OCI-LY3 (cell line): ENCODE data around the gene METTL21C.

Source experiments
- H2AFZ ChIP-seq: fragments of 200-600, 300-600 bp; shearing (Covaris generic); 2 replicates; pipeline ENCODE4 v1.6.0; 2014; ENCODE audit warnings: antibody characterized with exemption, low read depth, low read length
- H3K27ac ChIP-seq: fragments of 200-600, 300-600 bp; sonication (generic); 2 replicates; pipeline ENCODE4 v1.5.1; 2014; ENCODE audit warnings: mild to moderate bottlenecking, low read length, moderate library complexity, mixed read lengths
- H3K27me3 ChIP-seq: fragments of 200-600, 300-600 bp; sonication (generic); 2 replicates; pipeline ENCODE4 v1.6.1; 2014; ENCODE audit warnings: low read depth, low read length, mixed read lengths
- H3K36me3 ChIP-seq: fragments of 200-600, 300-600 bp; sonication (generic); replicated peaks from 2 replicates; pipeline ENCODE3; 2014; ENCODE audit warnings: low read depth, low read length, mixed read lengths
- H3K4me1 ChIP-seq: fragments of 300-600, 200-600 bp; sonication (generic); 2 replicates; pipeline ENCODE4 v1.6.1; 2014; ENCODE audit warnings: low read length, mixed read lengths
- H3K4me2 ChIP-seq: fragments of 200-600, 300-600 bp; sonication (generic); 2 replicates; pipeline ENCODE4 v1.6.1; 2014; ENCODE audit warnings: low read length, mixed read lengths
- H3K4me3 ChIP-seq: fragments of 300-600, 200-600 bp; sonication (generic); 2 replicates; pipeline ENCODE4 v1.5.1; 2014; ENCODE audit warnings: antibody characterized with exemption, mild to moderate bottlenecking, low read length, moderate library complexity
- H3K79me2 ChIP-seq: fragments of 300-600, 200-600 bp; shearing (Covaris generic); 2 replicates; pipeline ENCODE4 v1.6.1; 2014; ENCODE audit warnings: mild to moderate bottlenecking, low read length, mixed read lengths
- H3K9ac ChIP-seq: fragments of 300-600, 200-600 bp; shearing (Covaris generic); 2 replicates; pipeline ENCODE4 v1.6.0; 2014; ENCODE audit warnings: mild to moderate bottlenecking, low read length, moderate library complexity
- H3K9me3 ChIP-seq: fragments of 200-600, 300-600 bp; shearing (Covaris generic); 2 replicates; pipeline ENCODE4 v1.6.1; 2014; ENCODE audit warnings: low read length, mixed read lengths; ENCODE audit not compliant: insufficient read depth
- H4K20me1 ChIP-seq: fragments of 200-600, 300-600 bp; sonication (generic); 2 replicates; pipeline ENCODE4 v1.6.1; 2016; ENCODE audit warnings: low read length, mixed read lengths; ENCODE audit not compliant: insufficient read depth
- EZH2phosphoT487 ChIP-seq: fragments of 200-600 bp; shearing (Covaris generic); IDR thresholded peaks from 2 replicates; pipeline ENCODE4 v1.6.1; 2018; ENCODE audit warnings: antibody characterized with exemption, mixed run types, low read depth
- TF ChIP-seq, protein P1 (sequence below): fragments of 200-600, 300-600 bp; sonication (generic); IDR thresholded peaks from 2 replicates; pipeline ENCODE4 v1.5.1; 2014; ENCODE audit warnings: antibody characterized with exemption, low read length, low read depth

Gene METTL21C

DNA sequence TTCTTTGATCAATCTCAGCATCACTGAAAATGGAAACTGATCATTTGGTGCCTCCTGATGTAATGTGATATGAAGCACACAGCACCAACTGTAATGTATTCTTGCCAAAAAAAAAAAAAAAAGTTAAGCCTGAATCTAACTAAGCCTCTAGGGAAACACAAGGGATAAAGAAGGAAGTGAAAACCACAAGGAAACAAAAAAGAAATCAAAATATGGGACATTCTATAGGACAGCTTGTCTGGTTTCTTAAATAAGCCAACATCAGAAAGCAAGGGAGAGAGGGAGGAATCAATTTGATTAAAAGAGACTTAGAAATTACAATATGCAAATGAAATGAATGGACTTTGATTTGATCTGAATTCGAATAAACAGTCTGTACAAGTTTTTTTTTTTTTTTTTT, 20.6 kb upstream of the METTL21C start:
- no peak overlapping the region for H3K9ac ChIP-seq
- H3K9me3 ChIP-seq, result no peaks in the 10 kb centered on the region
- no peak overlapping the region for H2AFZ ChIP-seq
- no peaks in the 10 kb centered on the region for H3K36me3 ChIP-seq
- H3K27me3 ChIP-seq, result no peaks in the 10 kb centered on the region
- H3K4me2 ChIP-seq, result no peak overlapping the region
- H3K27ac ChIP-seq, result no peak overlapping the region
- no peaks in the 10 kb centered on the region for H3K4me1 ChIP-seq
- H4K20me1 ChIP-seq, result no peaks in the 10 kb centered on the region
- no peak overlapping the region for H3K4me3 ChIP-seq
- TF ChIP-seq, protein P1, sequence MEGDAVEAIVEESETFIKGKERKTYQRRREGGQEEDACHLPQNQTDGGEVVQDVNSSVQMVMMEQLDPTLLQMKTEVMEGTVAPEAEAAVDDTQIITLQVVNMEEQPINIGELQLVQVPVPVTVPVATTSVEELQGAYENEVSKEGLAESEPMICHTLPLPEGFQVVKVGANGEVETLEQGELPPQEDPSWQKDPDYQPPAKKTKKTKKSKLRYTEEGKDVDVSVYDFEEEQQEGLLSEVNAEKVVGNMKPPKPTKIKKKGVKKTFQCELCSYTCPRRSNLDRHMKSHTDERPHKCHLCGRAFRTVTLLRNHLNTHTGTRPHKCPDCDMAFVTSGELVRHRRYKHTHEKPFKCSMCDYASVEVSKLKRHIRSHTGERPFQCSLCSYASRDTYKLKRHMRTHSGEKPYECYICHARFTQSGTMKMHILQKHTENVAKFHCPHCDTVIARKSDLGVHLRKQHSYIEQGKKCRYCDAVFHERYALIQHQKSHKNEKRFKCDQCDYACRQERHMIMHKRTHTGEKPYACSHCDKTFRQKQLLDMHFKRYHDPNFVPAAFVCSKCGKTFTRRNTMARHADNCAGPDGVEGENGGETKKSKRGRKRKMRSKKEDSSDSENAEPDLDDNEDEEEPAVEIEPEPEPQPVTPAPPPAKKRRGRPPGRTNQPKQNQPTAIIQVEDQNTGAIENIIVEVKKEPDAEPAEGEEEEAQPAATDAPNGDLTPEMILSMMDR, result no peak
- TF ChIP-seq EZH2phosphoT487, result no peak
- H3K79me2 ChIP-seq, result no peaks in the 10 kb centered on the region

DNA sequence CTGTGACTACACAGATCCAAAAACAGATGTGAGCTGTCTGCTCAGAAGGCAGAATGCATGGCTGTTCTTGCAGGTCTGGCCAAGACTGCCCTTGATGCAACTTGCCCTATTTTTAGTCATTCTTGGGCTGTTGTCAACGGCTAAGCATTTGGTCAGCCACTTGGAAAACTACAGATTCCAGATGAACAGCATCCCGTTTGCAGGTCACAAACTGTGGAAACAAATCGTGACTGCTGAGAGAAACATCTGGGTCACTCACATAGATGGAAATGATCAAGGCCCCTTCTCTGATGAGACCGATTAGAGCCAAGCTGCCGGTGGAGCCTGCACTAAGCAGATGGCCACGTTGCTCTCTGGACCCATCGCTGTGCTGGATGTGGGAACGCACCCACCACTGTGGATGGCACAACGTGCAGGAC, 15.4 kb upstream of the METTL21C start:
- no peak overlapping the region for H3K4me2 ChIP-seq

DNA sequence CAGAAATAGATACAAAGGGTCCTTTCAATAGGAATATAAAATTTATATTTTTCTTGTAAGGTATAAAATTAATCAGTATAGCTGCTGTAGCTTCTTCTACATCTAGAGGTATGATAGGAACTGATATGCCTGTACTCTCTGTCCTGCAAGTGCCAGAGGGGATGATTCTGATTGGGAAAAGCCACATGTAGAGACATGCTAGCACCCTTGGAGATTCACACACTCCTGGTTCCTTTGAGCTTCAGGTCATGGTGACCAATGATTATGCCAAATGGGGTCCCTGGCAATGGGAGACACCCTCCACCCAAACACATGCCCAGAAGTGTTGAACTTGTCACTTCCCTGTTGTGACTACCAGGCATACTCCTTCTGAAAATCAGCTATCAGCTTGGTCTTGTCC, 14.7 kb upstream of the METTL21C start:
- H3K9me3 ChIP-seq, result no peaks in the 10 kb centered on the region
- H3K79me2 ChIP-seq, result no peaks in the 10 kb centered on the region
- H3K27ac ChIP-seq, result no peak overlapping the region
- no peaks in the 10 kb centered on the region for H4K20me1 ChIP-seq
- no peak overlapping the region for H2AFZ ChIP-seq
- no peaks in the 10 kb centered on the region for H3K36me3 ChIP-seq
- H3K4me3 ChIP-seq, result no peak overlapping the region
- no peak for TF ChIP-seq EZH2phosphoT487
- H3K4me1 ChIP-seq, result no peaks in the 10 kb centered on the region
- H3K4me2 ChIP-seq, result no peak overlapping the region
- H3K9ac ChIP-seq, result no peak overlapping the region
- peaks cover 6% of the 10 kb centered on the region; the same call in 1 of the 2 replicates for H3K27me3 ChIP-seq

More for the DNA sequence above, 15.4 kb upstream of the METTL21C start:
- Histone ChIP-seq H2AFZ (no peak overlapping the region), H3K79me2 (no peaks in the 10 kb centered on the region), H4K20me1 (no peaks in the 10 kb centered on the region), H3K9ac (no peak overlapping the region), H3K27me3 (peaks cover 6% of the 10 kb centered on the region; the same call in 1 of the 2 replicates), H3K4me1 (no peaks in the 10 kb centered on the region), H3K36me3 (no peaks in the 10 kb centered on the region), H3K4me3 (no peak overlapping the region), H3K27ac (no peak overlapping the region), H3K9me3 (no peaks in the 10 kb centered on the region)
- no peak for TF ChIP-seq EZH2phosphoT487
- TF ChIP-seq, protein P1, result no peak

DNA sequence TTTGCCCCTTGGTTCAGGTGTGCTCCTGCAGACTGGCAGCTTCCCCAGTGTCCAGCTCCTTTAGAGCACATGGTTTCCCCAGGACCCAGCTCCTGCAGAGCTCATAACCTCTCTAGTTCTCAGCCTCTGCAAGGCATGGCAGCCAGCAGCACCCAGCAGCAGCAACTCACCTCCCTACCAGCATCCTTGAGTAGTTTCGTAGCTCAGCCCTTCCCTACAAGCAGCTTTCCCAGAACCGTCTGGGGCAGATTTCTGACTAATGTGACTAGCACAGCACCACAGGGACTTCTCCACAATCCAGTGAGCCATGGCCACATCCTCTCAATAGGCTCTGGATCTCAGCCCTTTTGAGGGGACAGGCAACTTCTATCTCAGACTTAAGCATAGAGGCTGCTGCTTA, 14.1 kb upstream of the METTL21C start:
- H3K4me1 ChIP-seq, result no peaks in the 10 kb centered on the region
- no peak overlapping the region for H3K4me3 ChIP-seq
- no peak overlapping the region for H3K27ac ChIP-seq
- H2AFZ ChIP-seq, result no peak overlapping the region
- H3K4me2 ChIP-seq, result no peak overlapping the region
- no peak overlapping the region for H3K9ac ChIP-seq
- peaks cover 11% of the 10 kb centered on the region for H3K27me3 ChIP-seq
- no peaks in the 10 kb centered on the region for H4K20me1 ChIP-seq
- no peaks in the 10 kb centered on the region for H3K9me3 ChIP-seq
- no peaks in the 10 kb centered on the region for H3K36me3 ChIP-seq
- H3K79me2 ChIP-seq, result no peaks in the 10 kb centered on the region
- TF ChIP-seq EZH2phosphoT487, result no peak
- TF ChIP-seq, protein P1, result no peak

DNA sequence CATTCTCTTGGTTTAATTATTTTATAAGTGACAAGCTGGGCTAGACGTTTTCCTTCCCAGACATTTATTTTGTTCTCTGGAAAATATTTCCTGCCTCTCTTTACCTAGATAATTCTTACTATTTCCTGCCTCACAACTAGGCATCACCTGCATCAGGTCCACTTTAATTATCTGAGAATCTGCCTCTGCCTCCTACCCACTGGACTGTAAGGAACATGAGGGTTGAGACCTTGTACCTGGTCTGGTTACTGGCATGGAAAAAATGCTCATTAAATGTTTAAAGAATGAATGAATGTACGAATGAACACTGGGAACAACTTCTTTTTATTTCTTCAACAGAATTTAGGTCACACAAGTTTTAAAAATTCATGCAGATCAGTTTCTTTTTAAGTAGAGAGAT, 13.4 kb upstream of the METTL21C start:
- no peak overlapping the region for H3K27ac ChIP-seq
- peaks cover 11% of the 10 kb centered on the region for H3K27me3 ChIP-seq
- no peak overlapping the region for H3K4me2 ChIP-seq
- H4K20me1 ChIP-seq, result no peaks in the 10 kb centered on the region
- no peaks in the 10 kb centered on the region for H3K4me1 ChIP-seq
- no peak overlapping the region for H2AFZ ChIP-seq
- TF ChIP-seq, protein P1, result no peak
- TF ChIP-seq EZH2phosphoT487, result no peak
- no peaks in the 10 kb centered on the region for H3K79me2 ChIP-seq
- no peak overlapping the region for H3K4me3 ChIP-seq
- no peaks in the 10 kb centered on the region for H3K36me3 ChIP-seq
- no peaks in the 10 kb centered on the region for H3K9me3 ChIP-seq
- no peak overlapping the region for H3K9ac ChIP-seq
